Calu3 (cell line): ENCODE data around the gene CACNG4. TPM values are rescaled to one million over a fixed set of nuclear protein-coding genes. Genes with fewer than 3 reads are reported as not detected.

ENCODE experiments used
- BruUV-seq: library from RNA; stranded (reverse); fragments of 400-500 nt; replicated peaks from 2 replicates; lab custom pipeline; 2021; lab: Mats Ljungman, UMichigan
- CTCF ChIA-PET: fragments of 300-600 bp; sonication (Branson Sonifier 250); formaldehyde crosslinking; loops from one replicate; lab custom pipeline; 2022; ENCODE audit warnings: antibody characterized with exemption; lab: Charles Lee
- DNase-seq: peaks from one replicate; pipeline ENCODE4 v3.0.0; 2022
- H3K27ac Mint-ChIP-seq: one replicate; pipeline ENCODE4 v1.8.0; 2022; ENCODE audit warnings: mixed read lengths; ENCODE audit not compliant: unreplicated experiment
- H3K27me3 Mint-ChIP-seq: one replicate; pipeline ENCODE4 v1.8.0; 2022; ENCODE audit warnings: mixed read lengths; ENCODE audit not compliant: unreplicated experiment
- H3K36me3 Mint-ChIP-seq: one replicate; pipeline ENCODE4 v1.8.0; 2022; ENCODE audit warnings: mild to moderate bottlenecking, moderate library complexity, mixed read lengths; ENCODE audit not compliant: insufficient read depth, unreplicated experiment
- H3K4me1 Mint-ChIP-seq: one replicate; pipeline ENCODE4 v1.8.0; 2022; ENCODE audit warnings: mild to moderate bottlenecking, low read depth, mixed read lengths; ENCODE audit not compliant: unreplicated experiment
- H3K4me3 Mint-ChIP-seq: one replicate; pipeline ENCODE4 v1.8.0; 2022; ENCODE audit warnings: mild to moderate bottlenecking, low read depth, moderate library complexity, mixed read lengths; ENCODE audit not compliant: unreplicated experiment
- H3K9me3 Mint-ChIP-seq: one replicate; pipeline ENCODE4 v1.8.0; 2022; ENCODE audit warnings: low read depth, mixed read lengths; ENCODE audit not compliant: unreplicated experiment
- intact Hi-C: fragments of 100-400 bp; cut with micrococcal nuclease; formaldehyde crosslinking; loops from one replicate; pipeline ENCODE4 v1.10.0; 2022; ENCODE audit not compliant: unreplicated experiment
- total RNA-seq: library from RNA; stranded (reverse); gene quantifications from 2 replicates; pipeline ENCODE4 v1.2.3, GENCODE V29; 2022
- TF ChIP-seq, protein P1 (sequence below): fragments of 200-600 bp; IDR thresholded peaks from one replicate; pipeline ENCODE4 v1.8.0; 2022; ENCODE audit warnings: antibody characterized with exemption; ENCODE audit not compliant: unreplicated experiment

The CACNG4 gene
- total RNA-seq, 1 experiment from 2014 or later: 3.8 TPM

- Mint-ChIP-seq H3K4me3 (no peak overlapping the region), H3K9me3 (no peaks in the 10 kb centered on the region), H3K27ac (no peak overlapping the region), H3K4me1 (no peaks in the 10 kb centered on the region), H3K36me3 (no peaks in the 10 kb centered on the region), H3K27me3 (no peaks in the 10 kb centered on the region)
- BruUV-seq: no TSS peak
- DNase-seq: no peak
- CTCF ChIA-PET: interaction anchor here (0.7 kb wide), 2 partner anchors 10 to 315 kb away, joined by 3 to 4 read pairs; no protein-coding TSS in a partner anchor
- intact Hi-C loops: no loop called here
- TF ChIP-seq, protein P1, sequence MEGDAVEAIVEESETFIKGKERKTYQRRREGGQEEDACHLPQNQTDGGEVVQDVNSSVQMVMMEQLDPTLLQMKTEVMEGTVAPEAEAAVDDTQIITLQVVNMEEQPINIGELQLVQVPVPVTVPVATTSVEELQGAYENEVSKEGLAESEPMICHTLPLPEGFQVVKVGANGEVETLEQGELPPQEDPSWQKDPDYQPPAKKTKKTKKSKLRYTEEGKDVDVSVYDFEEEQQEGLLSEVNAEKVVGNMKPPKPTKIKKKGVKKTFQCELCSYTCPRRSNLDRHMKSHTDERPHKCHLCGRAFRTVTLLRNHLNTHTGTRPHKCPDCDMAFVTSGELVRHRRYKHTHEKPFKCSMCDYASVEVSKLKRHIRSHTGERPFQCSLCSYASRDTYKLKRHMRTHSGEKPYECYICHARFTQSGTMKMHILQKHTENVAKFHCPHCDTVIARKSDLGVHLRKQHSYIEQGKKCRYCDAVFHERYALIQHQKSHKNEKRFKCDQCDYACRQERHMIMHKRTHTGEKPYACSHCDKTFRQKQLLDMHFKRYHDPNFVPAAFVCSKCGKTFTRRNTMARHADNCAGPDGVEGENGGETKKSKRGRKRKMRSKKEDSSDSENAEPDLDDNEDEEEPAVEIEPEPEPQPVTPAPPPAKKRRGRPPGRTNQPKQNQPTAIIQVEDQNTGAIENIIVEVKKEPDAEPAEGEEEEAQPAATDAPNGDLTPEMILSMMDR: no peak
Observed at GRCh38 chr17:67021196-67021595, 56.7 kb downstream of the CACNG4 start.

GRCh38 chr17:67021743-67022450 lies 57.4 kb downstream of the CACNG4 start:
- no TSS peak for BruUV-seq
- Mint-ChIP-seq H3K27me3 (no peaks in the 10 kb centered on the region), H3K9me3 (no peaks in the 10 kb centered on the region), H3K4me1 (no peaks in the 10 kb centered on the region), H3K4me3 (no peak overlapping the region), H3K36me3 (no peaks in the 10 kb centered on the region), H3K27ac (no peak overlapping the region)
- intact Hi-C loops: no loop called here
- DNase-seq: no peak
- CTCF ChIA-PET: interaction anchor here (0.7 kb wide), 2 partner anchors 9 to 315 kb away, joined by 3 to 4 read pairs; no protein-coding TSS in a partner anchor
- TF ChIP-seq, protein P1: no peak

- CTCF ChIA-PET: no interaction called here
- H3K4me1 Mint-ChIP-seq: no peaks in the 10 kb centered on the region
- H3K27me3 Mint-ChIP-seq: no peaks in the 10 kb centered on the region
- H3K9me3 Mint-ChIP-seq: no peaks in the 10 kb centered on the region
- BruUV-seq: no TSS peak
- no peak overlapping the region for H3K27ac Mint-ChIP-seq
- DNase-seq: no peak
- no peak overlapping the region for H3K4me3 Mint-ChIP-seq
- TF ChIP-seq, protein P1: no peak
- intact Hi-C loops: no loop called here
- H3K36me3 Mint-ChIP-seq: no peaks in the 10 kb centered on the region
Observed at GRCh38 chr17:67022451-67022810, 57.9 kb downstream of the CACNG4 start.

GRCh38 chr17:67024736-67025135 lies 60.2 kb downstream of the CACNG4 start:
- no peak overlapping the region for H3K4me3 Mint-ChIP-seq
- H3K9me3 Mint-ChIP-seq: no peaks in the 10 kb centered on the region
- intact Hi-C loops: no loop called here
- H3K27ac Mint-ChIP-seq: no peak overlapping the region
- TF ChIP-seq, protein P1: no peak
- DNase-seq: no peak
- no peaks in the 10 kb centered on the region for H3K27me3 Mint-ChIP-seq
- CTCF ChIA-PET: no interaction called here
- H3K4me1 Mint-ChIP-seq: no peaks in the 10 kb centered on the region
- no TSS peak for BruUV-seq
- H3K36me3 Mint-ChIP-seq: no peaks in the 10 kb centered on the region
